GM21737 (cell line): ENCODE data around the gene SLC29A3.
"Not testable (repeated sequence)": the region's sequence is repeated elsewhere in the genome, so short reads cannot be mapped to it uniquely, and the experiment has no call there.

Experiments used
- ATAC-seq: cut with Tn5 transposase; IDR thresholded peaks from one replicate; pipeline ENCODE4 v1.9.1; 2021; ENCODE audit warnings: mild to moderate bottlenecking, moderate library complexity; ENCODE audit not compliant: unreplicated experiment

The SLC29A3 gene

DNA sequence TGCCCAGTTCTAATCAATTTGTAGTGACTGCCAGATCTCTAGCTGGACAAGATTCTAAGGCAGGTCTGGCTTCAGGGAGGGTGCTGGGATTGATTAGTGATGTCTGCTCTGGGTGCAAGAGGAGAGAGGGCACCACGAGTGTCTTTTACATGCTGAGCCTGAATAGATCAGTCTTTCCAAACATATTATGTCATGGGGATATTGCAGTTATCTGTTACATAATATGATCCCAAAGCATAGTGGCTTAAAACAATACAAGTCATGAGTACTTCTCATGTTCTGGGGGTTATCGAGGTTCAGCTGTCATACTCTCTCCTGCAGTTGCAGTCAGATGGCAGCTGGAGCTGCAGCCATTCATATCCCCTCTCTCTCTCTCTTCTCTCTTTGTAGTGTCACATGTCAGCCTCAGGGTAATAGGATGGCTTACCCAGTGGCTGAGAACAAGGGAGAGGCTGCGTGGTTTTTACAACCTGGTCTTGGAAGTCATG lies 26.0 kb downstream of the SLC29A3 start:
- no peak for ATAC-seq

GRCh38 chr10:71345694-71346093 lies 26.6 kb downstream of the SLC29A3 start:
- no peak for ATAC-seq

- ATAC-seq: no peak
Measured at GRCh38 chr10:71346731-71347130, 27.7 kb downstream of the SLC29A3 start.

DNA sequence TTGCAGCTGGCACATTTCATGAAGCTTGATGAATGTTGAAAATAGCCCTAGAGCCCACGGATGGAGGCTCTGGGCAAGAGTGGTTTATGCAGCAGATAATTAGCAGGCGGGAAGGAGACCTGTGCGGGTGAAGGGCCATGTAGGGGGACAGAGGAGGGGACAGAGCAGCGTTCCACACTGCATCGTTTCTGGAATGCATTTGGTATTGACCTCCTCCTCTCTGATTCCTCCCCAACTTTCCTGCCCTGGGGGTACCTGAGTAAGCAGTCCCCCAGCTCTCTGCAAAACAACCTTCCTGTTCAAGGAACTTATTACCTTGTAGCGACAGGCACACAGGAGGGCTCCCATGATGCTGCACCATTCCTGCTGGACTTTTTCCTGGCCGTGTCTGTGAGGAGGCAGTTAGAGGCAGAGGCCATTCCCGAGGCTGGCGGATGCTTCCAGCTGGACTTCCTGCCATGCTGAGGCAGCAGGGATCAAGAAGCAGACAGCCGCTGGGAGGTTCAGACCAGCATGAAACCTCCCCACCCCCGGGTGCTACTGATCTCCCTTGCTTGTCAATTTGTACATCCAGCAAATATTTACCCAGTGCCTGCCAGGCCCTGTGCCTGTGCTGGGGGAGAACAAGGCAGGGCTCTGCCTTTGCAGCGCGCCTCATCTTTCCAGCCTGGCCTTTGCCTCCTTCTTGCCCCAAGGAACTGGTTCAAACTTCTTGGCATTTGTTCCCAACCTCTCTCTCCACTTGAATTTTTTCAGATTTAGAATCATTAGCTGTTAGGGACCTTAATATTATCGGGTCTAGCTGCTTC lies 28.7 kb downstream of the SLC29A3 start:
- ATAC-seq: no peak

DNA sequence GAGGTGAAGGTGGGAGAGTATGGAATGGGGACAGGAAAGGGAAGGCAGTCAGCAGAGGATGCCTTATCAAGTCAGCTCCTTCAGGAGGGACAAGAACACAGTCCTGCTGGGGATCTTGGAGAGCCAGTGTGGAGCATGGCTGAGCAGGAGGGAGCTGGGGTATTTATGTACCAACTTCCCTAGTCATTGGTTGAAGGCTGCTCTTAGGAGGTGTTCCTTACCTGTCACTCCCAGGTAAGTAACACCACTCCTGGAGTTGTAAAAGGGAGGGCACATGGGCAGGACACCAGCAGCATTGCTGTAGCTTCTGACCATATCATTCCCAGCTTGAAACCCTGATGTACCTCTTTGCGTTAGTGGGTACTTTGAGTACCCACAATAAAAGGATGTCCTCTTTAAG lies 29.8 kb downstream of the SLC29A3 start:
- ATAC-seq: no peak

GRCh38 chr10:71349406-71349805 lies 30.3 kb downstream of the SLC29A3 start:
- no peak for ATAC-seq

DNA sequence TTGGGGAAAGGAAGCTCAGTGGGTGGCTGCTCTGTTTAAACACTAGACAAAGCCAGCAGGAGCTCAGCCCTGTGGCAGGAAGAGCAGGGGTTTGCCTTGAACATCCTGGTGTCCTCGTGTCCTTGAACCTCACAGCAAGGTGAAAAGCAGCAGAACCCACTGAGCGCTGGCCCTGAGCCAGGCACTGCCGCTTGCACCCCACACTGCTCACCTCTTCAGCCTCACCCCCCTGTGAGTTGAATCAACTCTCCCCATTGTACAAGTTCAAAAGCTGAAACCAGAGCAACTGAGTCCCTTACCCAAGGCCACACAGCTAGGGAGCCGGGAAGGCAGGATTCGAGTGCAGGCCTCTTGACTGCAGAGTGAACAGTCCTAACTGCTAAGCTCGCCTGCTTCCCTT lies 32.0 kb downstream of the SLC29A3 start:
- ATAC-seq: no peak

- ATAC-seq: no peak
Measured at GRCh38 chr10:71351628-71352319, 32.7 kb downstream of the SLC29A3 start.

DNA sequence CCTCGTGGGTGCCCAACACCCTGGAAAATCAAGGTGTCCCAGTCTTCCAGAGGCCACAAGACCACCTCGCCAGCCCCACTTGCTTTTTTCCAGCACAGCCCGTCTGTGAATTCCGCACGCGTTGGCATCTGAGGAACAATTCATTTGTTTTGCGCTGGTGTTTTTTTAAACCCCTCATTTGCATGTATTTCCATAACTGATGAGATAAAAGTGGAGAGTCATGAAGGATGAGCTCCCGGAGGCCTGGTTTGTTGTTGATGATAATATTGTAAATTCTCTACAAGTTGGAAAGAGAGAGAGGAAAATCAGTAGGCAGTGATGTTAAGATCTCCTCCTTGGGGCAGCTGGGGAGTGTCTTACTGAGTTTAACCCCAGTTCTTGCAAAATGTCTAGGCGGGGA lies 34.6 kb downstream of the SLC29A3 start:
- no peak for ATAC-seq

DNA sequence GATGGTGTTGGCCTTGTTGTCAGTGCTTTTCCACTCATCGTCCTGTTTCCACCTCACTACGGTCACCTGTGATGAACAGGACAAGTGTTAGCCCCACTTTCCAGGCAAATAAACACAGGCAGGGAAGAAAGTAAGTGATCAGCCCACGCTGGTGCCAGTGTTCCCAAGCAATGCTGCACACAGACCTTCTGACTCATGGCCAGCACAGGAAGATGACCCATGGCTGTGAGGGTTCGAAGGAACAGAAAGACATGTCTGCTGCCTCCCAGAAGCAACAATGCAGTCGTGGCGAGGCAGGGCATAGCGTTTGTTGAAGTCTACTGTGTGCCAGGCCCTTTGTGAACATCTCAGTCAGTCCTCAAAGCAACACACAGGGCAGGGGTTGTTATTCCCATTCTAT lies 35.7 kb downstream of the SLC29A3 start:
- ATAC-seq: no peak

- no peak for ATAC-seq
Measured at GRCh38 chr10:71355886-71356285, 36.8 kb downstream of the SLC29A3 start.

DNA sequence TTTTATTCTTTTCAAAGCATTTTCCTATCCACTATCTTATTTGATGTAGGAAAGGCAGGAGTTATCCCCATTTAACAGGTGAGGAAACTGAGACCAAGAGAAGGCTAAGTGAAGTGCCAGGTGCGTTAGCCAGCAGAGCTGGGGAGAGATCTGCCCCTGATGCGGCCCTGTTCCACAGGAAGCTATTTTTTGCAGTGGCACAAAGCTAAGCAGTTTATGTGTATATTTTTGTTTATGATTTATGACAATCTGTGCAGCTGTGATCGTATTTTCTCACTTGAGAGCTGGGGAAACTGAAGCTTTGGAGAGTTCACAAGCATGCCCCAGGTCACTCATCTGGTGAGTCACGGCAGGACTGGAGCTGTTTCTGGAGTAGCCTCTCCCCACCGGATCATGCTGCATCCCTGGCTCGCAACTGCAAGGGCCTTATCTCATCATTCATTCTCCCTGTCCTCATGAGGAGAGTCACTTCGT lies 38.8 kb downstream of the SLC29A3 start:
- no peak for ATAC-seq

DNA sequence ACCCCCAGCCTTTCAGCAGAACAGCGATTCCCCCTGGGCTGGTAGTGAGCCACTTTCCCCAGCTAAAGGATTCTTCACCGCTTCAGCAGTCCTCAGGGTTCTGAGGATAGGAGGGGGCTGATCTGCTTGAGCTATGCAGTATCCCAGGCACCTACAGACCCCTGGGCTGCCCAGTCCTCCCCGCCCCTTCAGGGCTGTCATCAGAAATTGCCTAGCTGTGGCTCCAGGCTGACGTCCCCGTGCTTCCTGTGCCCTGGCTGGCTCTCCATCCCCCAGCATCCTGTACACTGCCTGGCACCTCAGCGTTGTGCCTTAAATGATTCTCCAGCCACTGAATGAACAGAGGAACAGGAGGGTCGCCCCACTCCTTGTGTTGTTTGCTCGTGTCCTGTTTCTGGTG lies 39.2 kb downstream of the SLC29A3 start:
- ATAC-seq: no peak

- not testable (repeated sequence) for ATAC-seq
Measured at GRCh38 chr10:71358906-71359305, 39.8 kb downstream of the SLC29A3 start.

DNA sequence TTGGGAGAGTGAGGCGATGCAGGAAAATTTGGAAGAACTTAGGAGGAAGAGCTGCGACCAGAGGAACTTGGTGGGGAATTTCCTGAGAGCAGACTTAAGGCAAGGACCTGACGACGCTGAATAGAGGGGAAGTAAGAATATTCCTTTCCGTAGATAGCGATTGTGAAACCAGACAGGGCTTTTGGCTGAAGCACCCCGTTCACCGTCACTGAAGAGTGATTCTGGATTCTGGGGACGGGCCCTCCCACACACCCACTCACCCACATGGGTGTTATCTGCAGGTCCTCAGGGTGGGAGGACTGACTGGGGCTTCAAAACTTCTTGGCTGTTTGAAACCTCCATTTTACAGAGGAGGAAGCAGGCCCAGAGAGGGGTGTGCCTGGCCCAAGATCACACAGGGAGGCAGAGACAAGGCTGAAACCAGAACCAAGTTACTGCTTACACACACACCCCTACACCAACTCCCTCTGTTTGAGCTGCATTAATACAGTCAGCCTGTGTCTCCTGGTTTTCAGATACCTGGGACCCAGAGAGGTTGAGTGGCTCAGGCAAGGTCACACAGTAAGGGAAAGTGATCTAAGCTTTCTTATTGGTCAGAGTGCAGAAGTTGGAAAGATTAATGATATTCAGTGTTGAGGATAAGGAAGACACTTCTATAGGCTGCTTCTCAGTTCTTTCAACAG lies 40.4 kb downstream of the SLC29A3 start:
- no peak for ATAC-seq

DNA sequence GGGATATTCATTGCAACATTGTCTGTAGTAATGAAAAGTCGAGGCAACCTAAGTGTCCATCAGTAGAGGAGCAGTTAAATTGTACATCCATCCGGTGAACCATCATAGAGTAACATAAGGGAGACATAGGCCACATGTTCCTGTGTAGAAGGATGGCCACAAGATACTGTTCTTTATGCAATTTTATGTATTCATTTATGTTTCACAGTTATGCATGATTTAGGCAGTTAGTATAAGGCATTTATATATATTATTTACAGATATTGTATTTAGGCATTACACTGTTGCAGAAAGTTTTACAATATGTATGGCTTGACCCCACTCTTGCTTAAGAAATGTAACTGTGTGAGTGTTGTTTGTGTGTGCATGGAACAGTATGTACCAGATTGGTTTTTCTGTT lies 41.7 kb downstream of the SLC29A3 start:
- no peak for ATAC-seq

GRCh38 chr10:71361581-71361980 lies 42.5 kb downstream of the SLC29A3 start:
- no peak for ATAC-seq

- no peak for ATAC-seq
Measured at GRCh38 chr10:71362141-71362540, 43.1 kb downstream of the SLC29A3 start.

GRCh38 chr10:71363936-71364335 lies 44.9 kb downstream of the SLC29A3 start:
- ATAC-seq: no peak

GRCh38 chr10:71365366-71365765 lies 46.3 kb downstream of the SLC29A3 start:
- ATAC-seq: no peak

- ATAC-seq: no peak
Measured at GRCh38 chr10:71366690-71367089, 47.6 kb downstream of the SLC29A3 start.

GRCh38 chr10:71367271-71367670 lies 48.2 kb downstream of the SLC29A3 start:
- ATAC-seq: no peak
